Stimulated activated CD4-positive, alpha-beta T cell treated with anti-CD3 and anti-CD28 coated beads, Interleukin-2, amount 100 ng/mL, for 48 hours (primary cell): Measurements from ENCODE around the gene LIMS1.
"Not testable (repeated sequence)": the region's sequence is repeated elsewhere in the genome, so short reads cannot be mapped to it uniquely, and the experiment has no call there.

Experiments used
- DNase-seq, 2 donors: peaks; one replicate each; pipeline ENCODE4 v3.0.0-alpha.2; 2020

LIMS1 gene

DNA sequence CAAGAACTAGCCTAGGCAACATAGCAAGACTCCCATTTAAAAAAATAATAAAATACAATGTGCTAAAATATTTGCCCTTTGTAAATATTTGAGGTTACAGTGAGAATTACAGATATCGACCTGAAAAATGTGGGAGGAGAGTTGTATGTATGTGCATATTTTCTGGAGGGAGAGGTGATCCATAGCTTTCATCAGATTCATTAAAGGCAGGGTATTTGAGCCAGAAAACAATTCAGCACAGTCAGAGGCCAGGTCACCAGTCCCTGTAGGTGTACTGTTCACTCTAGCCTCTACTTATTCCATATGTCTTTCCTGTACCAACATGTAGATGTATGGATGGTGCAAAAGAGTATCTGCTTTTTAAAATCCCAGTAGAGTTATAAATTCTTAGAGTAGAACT, 136.0 kb downstream of the LIMS1 start:
- DNase-seq: not testable (repeated sequence)

GRCh38 chr2:108672200-108672805, 138.0 kb downstream of the LIMS1 start:
- DNase-seq: not testable (repeated sequence)

GRCh38 chr2:108676522-108676921, 142.3 kb downstream of the LIMS1 start:
- DNase-seq: not testable (repeated sequence)

DNA sequence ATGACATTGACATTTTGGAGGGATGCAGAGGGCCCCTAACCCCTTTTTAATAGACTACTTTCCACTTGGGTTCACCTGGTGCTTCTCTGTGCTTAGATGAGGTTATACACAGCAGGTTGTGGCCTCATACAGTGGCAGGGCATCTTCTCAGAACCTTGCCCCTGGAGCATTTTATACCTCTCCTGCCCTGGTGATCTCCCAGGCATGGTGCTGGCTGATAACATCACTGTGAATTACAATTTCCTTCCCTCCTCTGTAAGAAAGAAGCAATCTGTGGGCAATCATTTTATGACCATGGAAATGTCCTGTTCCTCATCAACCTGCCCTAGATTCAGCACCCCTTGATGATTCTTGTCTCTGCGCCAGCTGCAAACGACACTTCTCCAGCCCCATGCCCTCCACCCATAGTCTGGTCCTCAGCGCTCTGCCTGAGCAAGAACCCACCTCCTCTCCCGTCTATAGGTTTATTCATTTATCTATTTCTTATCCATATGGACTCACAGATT, 143.0 kb downstream of the LIMS1 start:
- DNase-seq: not testable (repeated sequence)

DNA sequence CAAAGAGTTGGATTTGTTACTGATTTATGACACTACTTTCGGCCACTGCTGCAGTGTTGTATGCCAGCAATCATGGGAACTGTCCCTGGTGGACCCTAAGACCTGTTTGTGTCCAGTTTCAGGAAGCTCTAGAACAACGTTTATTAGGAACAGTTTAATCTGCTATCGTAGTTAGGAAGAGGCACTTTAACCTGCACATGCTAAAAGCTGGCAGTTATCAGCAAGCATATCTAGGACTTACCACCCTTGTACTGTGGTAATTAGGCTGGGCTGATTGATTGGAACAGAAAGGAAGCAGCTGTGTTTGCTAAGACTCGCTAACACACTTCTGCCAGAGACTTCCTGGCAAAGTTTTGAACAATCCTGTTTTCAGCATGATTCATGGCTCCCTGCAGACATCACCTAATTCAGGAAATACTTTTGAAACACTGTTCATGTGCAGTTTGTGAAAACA, 144.0 kb downstream of the LIMS1 start:
- DNase-seq: not testable (repeated sequence)

DNA sequence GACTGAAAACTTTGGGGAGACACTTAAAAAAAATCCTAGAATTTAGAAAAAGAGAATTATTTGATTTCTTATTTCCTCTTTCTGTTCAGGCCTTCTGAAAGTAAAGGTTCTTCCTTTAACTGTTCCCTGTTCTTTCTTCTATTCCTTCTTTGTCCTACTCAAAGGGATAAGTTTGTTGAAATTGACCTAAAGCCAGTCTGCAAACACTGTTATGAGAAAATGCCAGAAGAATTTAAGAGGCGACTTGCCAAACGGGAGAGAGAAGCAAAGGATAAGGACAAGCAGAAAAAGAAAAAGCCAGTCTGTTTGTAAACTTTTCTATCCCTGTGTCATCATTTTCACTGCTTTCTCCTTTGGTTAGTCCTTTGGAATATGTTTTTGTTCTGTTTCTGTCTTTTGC, 146.5 kb downstream of the LIMS1 start:
- DNase-seq: not testable (repeated sequence)

DNA sequence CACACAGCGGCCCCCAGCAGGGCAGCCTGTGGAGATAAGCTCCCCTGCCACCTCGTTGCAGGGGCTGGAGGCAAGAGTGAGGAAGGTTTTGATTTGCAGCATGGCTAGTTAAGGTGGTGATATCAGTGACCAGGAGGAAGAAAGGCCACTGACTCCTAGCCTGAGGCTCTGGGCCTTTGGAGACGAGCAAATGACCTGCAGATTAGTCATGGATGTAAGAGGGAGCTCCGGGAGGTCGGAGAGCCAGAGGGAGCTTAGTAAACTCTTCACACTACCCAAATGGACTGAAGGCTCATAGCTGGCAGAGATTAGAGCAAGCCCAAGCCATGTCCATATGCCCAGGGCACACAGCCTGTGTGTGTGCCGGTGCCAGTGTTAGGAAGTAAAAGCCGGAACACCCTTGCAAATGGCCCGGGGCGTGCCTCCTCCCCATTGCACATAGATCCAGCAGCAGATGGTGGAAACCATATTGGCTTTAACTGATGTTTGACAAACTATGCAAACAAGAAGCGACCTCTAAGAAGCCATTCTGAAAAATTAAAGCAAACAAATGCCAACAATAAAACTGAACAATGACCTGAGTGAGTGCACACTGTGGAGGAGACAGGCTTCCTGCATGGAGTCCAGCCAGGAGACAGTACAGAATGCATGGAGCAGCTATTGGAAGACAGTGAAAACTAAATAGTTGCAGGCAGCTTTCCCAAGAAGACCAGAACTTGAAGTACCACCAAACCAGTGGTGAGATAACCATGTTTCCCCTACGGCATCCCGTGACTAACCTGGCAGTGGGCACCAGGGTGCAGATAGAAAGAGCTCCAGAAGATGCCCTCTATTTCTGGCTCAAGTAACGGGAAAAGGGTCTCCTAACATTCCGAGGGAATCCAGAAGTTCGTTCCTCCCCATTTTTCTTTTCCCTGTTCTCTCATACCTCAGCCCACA, 154.8 kb downstream of the LIMS1 start:
- DNase-seq: not testable (repeated sequence)

- DNase-seq: not testable (repeated sequence)
Measured at GRCh38 chr2:108690001-108690400, 155.7 kb downstream of the LIMS1 start.

DNA sequence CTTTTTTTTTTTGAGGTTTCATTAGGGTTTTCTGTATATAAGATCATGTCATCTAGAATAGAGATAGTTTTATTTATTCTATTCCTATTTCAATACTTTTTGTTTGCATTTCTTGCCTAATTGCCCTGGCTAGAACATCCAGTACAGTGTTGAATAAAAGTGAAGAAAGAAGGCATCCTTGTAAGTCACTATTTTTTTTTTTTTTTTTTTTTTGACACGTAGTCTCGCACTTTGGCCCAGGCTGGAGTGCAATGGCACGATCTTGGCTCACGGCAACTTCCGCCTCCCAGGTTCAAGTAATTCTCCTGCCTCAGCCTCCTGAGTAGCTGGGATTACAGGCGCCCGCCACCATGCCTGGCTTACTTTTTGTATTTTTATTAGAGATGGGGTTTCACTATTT, 157.2 kb downstream of the LIMS1 start:
- no peak for DNase-seq

- no peak for DNase-seq
Measured at GRCh38 chr2:108701208-108701607, 166.9 kb downstream of the LIMS1 start.

- DNase-seq: no peak
Measured at GRCh38 chr2:108701806-108702205, 167.5 kb downstream of the LIMS1 start.

- no peak for DNase-seq
Measured at GRCh38 chr2:108704871-108705270, 170.6 kb downstream of the LIMS1 start.

DNA sequence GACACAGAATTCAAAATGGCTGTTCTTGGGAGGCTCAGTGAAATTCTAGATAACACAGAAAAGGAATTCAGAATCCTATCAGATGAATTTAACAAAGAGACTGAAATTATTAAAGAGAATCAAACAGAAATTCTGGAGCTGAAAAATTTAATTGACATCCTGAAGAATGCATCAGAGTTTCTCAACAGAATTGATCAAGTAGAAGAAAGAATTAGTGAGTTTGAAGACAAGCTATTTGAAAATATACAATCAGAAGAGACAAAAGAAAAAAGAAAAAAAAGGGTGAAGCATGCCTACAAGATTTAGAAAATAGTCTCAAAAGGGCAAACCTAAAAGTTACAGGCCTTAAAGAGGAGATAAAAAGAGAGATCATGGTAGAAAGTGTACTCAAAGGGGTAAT, 173.0 kb downstream of the LIMS1 start:
- DNase-seq: no peak

DNA sequence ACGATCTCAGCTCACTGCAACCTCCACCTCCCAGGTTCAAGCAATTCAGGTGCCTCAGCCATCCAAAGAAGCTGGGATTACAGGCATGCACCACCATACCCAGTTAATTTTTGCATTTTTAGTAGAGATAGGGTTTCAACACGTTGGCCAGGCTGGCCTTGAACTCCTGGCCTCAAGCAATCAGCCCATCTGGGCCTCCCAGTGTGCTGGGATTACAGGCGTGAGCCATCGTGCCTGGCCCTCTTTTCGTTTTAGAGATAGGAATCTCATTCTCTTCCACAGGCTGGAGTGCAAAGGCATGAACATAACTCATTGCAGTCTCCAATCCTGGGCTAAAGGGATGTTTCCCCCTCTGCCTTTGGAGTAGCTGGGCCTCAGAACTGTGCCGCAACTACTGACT, 182.7 kb downstream of the LIMS1 start:
- not testable (repeated sequence) for DNase-seq

DNA sequence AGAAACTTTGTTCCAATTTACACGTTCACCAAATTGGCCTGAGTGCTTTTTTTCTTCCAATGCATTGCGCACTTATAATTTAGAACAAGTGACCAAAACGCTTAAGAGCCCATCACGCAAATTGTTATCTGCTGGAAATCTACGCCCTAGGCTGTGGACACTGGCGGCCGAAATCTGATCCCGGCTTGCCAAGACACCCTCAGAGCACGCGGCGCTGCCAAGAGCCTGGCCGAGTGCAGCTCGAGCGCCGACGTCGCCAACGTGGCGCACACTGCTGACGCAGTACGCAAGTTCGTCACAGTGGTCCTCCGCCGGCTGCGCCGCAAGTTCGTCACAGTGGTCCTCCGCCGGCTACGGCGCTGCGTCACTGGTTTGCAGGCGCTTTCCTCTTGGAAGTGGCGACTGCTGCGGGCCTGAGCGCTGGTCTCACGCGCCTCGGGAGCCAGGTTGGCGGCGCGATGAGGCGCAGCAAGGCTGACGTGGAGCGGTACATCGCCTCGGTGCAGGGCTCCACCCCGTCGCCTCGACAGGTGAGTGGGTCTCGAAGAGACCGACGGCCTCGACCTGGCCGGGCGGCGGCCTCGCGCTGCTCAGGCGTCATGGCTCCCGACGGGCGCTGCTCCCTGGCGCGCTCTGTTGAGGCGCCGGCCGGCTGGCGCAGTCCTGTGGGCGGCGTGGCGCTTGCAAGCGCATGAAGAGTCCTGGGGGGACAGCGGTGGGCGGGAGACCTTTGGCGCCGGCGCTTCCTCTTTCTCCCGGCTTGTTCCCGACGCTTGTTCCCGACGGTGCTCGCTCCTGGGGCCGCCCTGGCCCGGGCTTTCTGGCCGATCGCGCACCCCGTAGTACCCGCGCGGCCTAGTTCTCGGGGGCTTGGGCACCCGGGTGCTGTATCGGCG, 185.1 kb downstream of the LIMS1 start, which contains the start of gene RANBP2:
Gene RANBP2 (plus strand): TSS at position 334 of the 896 bp plus-strand sequence. CDS start 125 bp downstream, at position 459.
- peak; percentile 85 to 87 for DNase-seq

DNA sequence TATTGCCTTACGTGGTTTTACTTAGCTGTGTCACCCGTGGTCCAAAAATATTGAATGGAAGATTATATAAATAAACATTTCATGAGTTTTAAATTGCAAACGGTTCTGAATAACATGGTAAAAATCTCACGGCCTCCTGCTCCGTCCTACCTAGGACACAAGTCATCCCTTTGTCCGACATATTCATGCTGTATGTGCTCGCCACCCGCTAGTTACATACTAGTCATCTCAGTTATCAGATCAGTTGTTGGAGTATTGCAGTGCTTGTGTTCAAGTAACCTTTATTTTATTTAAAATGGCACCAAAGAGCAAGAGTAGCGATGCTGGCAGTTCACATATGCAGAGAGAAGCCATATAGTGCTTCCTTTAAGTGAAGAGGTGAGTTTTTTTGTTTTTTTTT, 191.8 kb downstream of the LIMS1 start:
- DNase-seq: not testable (repeated sequence)

DNA sequence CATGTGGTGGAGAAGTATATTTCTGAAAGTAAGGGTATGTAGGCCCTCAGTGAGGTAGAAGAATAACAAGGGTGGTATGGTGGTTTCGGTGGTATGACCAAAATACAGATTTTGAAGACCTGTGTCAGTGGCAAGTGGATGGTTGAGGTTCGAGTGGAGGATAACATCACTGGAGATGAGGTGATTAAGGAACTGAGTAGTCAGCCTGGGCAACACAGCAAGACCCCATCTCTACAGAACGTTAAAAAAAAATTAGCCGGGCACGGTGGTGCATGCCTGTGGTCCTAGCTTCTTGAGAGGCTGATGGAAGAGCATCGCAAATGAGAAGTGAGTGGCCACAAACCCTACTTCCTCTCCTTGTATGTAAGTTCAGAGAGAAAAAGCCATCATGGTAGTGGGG, 200.4 kb downstream of the LIMS1 start:
- DNase-seq: not testable (repeated sequence)
